Measurements from ENCODE around the gene SLC6A17. TPM values are rescaled to one million over a fixed set of nuclear protein-coding genes. Genes with fewer than 3 reads are reported as not detected.

Gene SLC6A17
- total and polyA plus RNA-seq, 2 donors (not counting 1 experiment from before 2014, with no cell fraction given) = not detected

GRCh38 chr1:110159168-110159567, 8.9 kb downstream of the SLC6A17 start:
- H3K36me3 ChIP-seq (replicated peaks in 1 of 2; ENCODE audit: control extremely low read depth in 1 of 2, control insufficient read depth in 1 of 2, extremely low read depth in 1 of 2, insufficient read depth in 2 of 2, low read length in 1 of 2) = no peaks in the 10 kb centered on the region
- ATAC-seq (ENCODE audit: low read depth) = no peak
- Mint-ChIP-seq H3K4me3 (no peak overlapping the region), H3K9me3 (ENCODE audit: insufficient read depth) (peaks cover 5% of the 10 kb centered on the region), H3K27ac (no peak overlapping the region), H3K4me1 (no peaks in the 10 kb centered on the region), H3K27me3 (peaks cover 70% of the 10 kb centered on the region)
- H3K9me3 ChIP-seq (ENCODE audit: control extremely low read depth in 1 of 3, control insufficient read depth in 2 of 3, insufficient read depth in 1 of 3, low read length in 2 of 3) = peaks cover 0 to 16% (median 0%) of the 10 kb centered on the region in 3 donors
- peaks cover 0 to 43% (median 11%) of the 10 kb centered on the region in 4 experiments for H3K27me3 ChIP-seq (replicated peaks in 1 of 4; ENCODE audit: control extremely low read depth in 1 of 4, control insufficient read depth in 3 of 4, insufficient read depth in 4 of 4, low read length in 3 of 4)
- H4K20me1 ChIP-seq (ENCODE audit: control insufficient read depth, insufficient read depth, low read length, poor library complexity, severe bottlenecking) = no peaks in the 10 kb centered on the region
- WGBS (ENCODE audit: insufficient coverage) = 55% methylated on average over 2 of the region's 2 CpGs
- intact Hi-C loops (cut with micrococcal nuclease) = no loop called here
- TF ChIP-seq EZH2 (IDR thresholded peaks at IDR 0.05; ENCODE audit: borderline replicate concordance, insufficient read depth, low read depth, low read length, poor library complexity, severe bottlenecking) (no peak), CTCF (IDR thresholded peaks at IDR 0.05) (no peak)
- no peak for DNase-seq
- no peaks in the 10 kb centered on the region for H3K79me2 ChIP-seq (ENCODE audit: control insufficient read depth, insufficient read depth, low read length)
- H3K9ac ChIP-seq (ENCODE audit: low read length) = no peak overlapping the region
- ChIA-PET POLR2A (no interaction called here), CTCF (no interaction called here)
- H3K4me1 ChIP-seq (ENCODE audit: control insufficient read depth in 2 of 2, insufficient read depth in 2 of 2, low read length in 2 of 2) = no peaks in the 10 kb centered on the region
- H3K4me2 ChIP-seq (replicated peaks; ENCODE audit: low read depth, low read length, poor library complexity, severe bottlenecking) = no peak overlapping the region
- no peak overlapping the region for H2AFZ ChIP-seq (ENCODE audit: insufficient read depth, low read depth, low read length, poor library complexity, severe bottlenecking)
- H3K4me3 ChIP-seq (ENCODE audit: control extremely low read depth in 1 of 5, extremely low read depth in 1 of 5, insufficient read depth in 1 of 5, low read depth in 2 of 5, low read length in 4 of 5) = no peak overlapping the region
- no peak overlapping the region for H3K27ac ChIP-seq (ENCODE audit: low read length in 2 of 2)

GRCh38 chr1:110160538-110161100, 10.3 kb downstream of the SLC6A17 start:
- no peak overlapping the region for H3K9ac ChIP-seq (ENCODE audit: low read length)
- peaks cover 0 to 31% (median 5%) of the 10 kb centered on the region in 4 experiments for H3K27me3 ChIP-seq (replicated peaks in 1 of 4; ENCODE audit: control extremely low read depth in 1 of 4, control insufficient read depth in 3 of 4, insufficient read depth in 4 of 4, low read length in 3 of 4)
- POLR2A ChIA-PET = no interaction called here
- Mint-ChIP-seq H3K4me3 (no peak overlapping the region), H3K27me3 (peaks cover 63% of the 10 kb centered on the region), H3K4me1 (no peaks in the 10 kb centered on the region), H3K27ac (no peak overlapping the region), H3K9me3 (ENCODE audit: insufficient read depth) (peaks cover 5% of the 10 kb centered on the region)
- no peaks in the 10 kb centered on the region for H3K79me2 ChIP-seq (ENCODE audit: control insufficient read depth, insufficient read depth, low read length)
- no peak overlapping the region for H2AFZ ChIP-seq (ENCODE audit: insufficient read depth, low read depth, low read length, poor library complexity, severe bottlenecking)
- DNase-seq (no peak), ATAC-seq (ENCODE audit: low read depth) (no peak)
- H4K20me1 ChIP-seq (ENCODE audit: control insufficient read depth, insufficient read depth, low read length, poor library complexity, severe bottlenecking) = no peaks in the 10 kb centered on the region
- no peak for TF ChIP-seq CTCF (IDR thresholded peaks at IDR 0.05)
- TF ChIP-seq EZH2 (IDR thresholded peaks at IDR 0.05; ENCODE audit: borderline replicate concordance, insufficient read depth, low read depth, low read length, poor library complexity, severe bottlenecking) = no peak
- H3K9me3 ChIP-seq (ENCODE audit: control extremely low read depth in 1 of 3, control insufficient read depth in 2 of 3, insufficient read depth in 1 of 3, low read length in 2 of 3) = peaks cover 0 to 16% (median 0%) of the 10 kb centered on the region in 3 donors
- H3K4me1 ChIP-seq (ENCODE audit: control insufficient read depth in 2 of 2, insufficient read depth in 2 of 2, low read length in 2 of 2) = no peaks in the 10 kb centered on the region
- intact Hi-C loops (cut with micrococcal nuclease) = no loop called here
- 37% methylated on average over 10 of the region's 10 CpGs for WGBS (ENCODE audit: insufficient coverage)
- H3K4me3 ChIP-seq (ENCODE audit: control extremely low read depth in 1 of 5, extremely low read depth in 1 of 5, insufficient read depth in 1 of 5, low read depth in 2 of 5, low read length in 4 of 5) = no peak overlapping the region
- CTCF ChIA-PET = no interaction called here
- no peak overlapping the region for H3K4me2 ChIP-seq (replicated peaks; ENCODE audit: low read depth, low read length, poor library complexity, severe bottlenecking)
- no peaks in the 10 kb centered on the region for H3K36me3 ChIP-seq (replicated peaks in 1 of 2; ENCODE audit: control extremely low read depth in 1 of 2, control insufficient read depth in 1 of 2, extremely low read depth in 1 of 2, insufficient read depth in 2 of 2, low read length in 1 of 2)
- no peak overlapping the region for H3K27ac ChIP-seq (ENCODE audit: low read length in 2 of 2)
